Body of pancreas (tissue), 4 donors: ENCODE results near the gene CDK14.

Experiments used
- CTCF ChIP-seq, 7 experiments: fragments of 450-650 bp in 4 of 7; fragments of 200-600 bp in 3 of 7; sonication (generic) in 3 of 7; IDR thresholded peaks; one replicate each; pipeline ENCODE4 v1.5.1; 2016 to 2019; ENCODE audit warnings: antibody characterized with exemption in 7 of 7
- POLR2A ChIP-seq, 3 donors: fragments of 450-650 bp; IDR thresholded peaks; one replicate each; pipeline ENCODE4 v1.6.1; 2016; ENCODE audit warnings: antibody characterized with exemption in 3 of 3, mild to moderate bottlenecking in 2 of 3

GRCh38 chr7:90660819-90661218 lies 64.7 kb downstream of the CDK14 start:
- TF ChIP-seq CTCF (IDR thresholded peaks at IDR 0.05) (no peak), POLR2A (IDR thresholded peaks at IDR 0.05) (no peak)
